Stimulated activated CD4-positive, alpha-beta T cell treated with anti-CD3 and anti-CD28 coated beads, Interleukin-2, amount 100 ng/mL, for 24 hours (primary cell): ENCODE data around the gene AP1S3.
"Not testable (repeated sequence)": the region's sequence is repeated elsewhere in the genome, so short reads cannot be mapped to it uniquely, and the experiment has no call there.

Experiments
- DNase-seq, 2 donors: peaks; one replicate each; pipeline ENCODE4 v3.0.0-alpha.2; 2020

Gene AP1S3

GRCh38 chr2:223797811-223798721 lies 39.3 kb downstream of the AP1S3 start:
- no peak for DNase-seq

- no peak for DNase-seq
Observed at GRCh38 chr2:223797037-223797436, 40.3 kb downstream of the AP1S3 start.

GRCh38 chr2:223789423-223789822 lies 48.0 kb downstream of the AP1S3 start:
- DNase-seq = no peak

- no peak for DNase-seq
Observed at GRCh38 chr2:223788826-223789225, 48.6 kb downstream of the AP1S3 start.

GRCh38 chr2:223788106-223788505 lies 49.3 kb downstream of the AP1S3 start:
- not testable (repeated sequence) for DNase-seq

GRCh38 chr2:223787358-223787757 lies 50.0 kb downstream of the AP1S3 start:
- no peak for DNase-seq

- no peak for DNase-seq
Observed at GRCh38 chr2:223786943-223787342, 50.4 kb downstream of the AP1S3 start.

GRCh38 chr2:223786236-223786635 lies 51.1 kb downstream of the AP1S3 start:
- no peak for DNase-seq

- no peak for DNase-seq
Observed at GRCh38 chr2:223784221-223784772, 53.1 kb downstream of the AP1S3 start.

GRCh38 chr2:223782629-223783028 lies 54.8 kb downstream of the AP1S3 start:
- DNase-seq = no peak

- DNase-seq = no peak
Observed at GRCh38 chr2:223781560-223781959, 55.8 kb downstream of the AP1S3 start.

- DNase-seq = peak; percentile 40 to 41
Observed at GRCh38 chr2:223779877-223780276, 57.5 kb downstream of the AP1S3 start.

GRCh38 chr2:223774193-223774592 lies 63.2 kb downstream of the AP1S3 start:
- no peak for DNase-seq

GRCh38 chr2:223772363-223772762 lies 65.0 kb downstream of the AP1S3 start:
- no peak for DNase-seq

GRCh38 chr2:223771475-223771874 lies 65.9 kb downstream of the AP1S3 start:
- DNase-seq = no peak

GRCh38 chr2:223768179-223768578 lies 69.2 kb downstream of the AP1S3 start:
- no peak for DNase-seq

GRCh38 chr2:223767341-223767740 lies 70.0 kb downstream of the AP1S3 start:
- DNase-seq = no peak

- no peak for DNase-seq
Observed at GRCh38 chr2:223765221-223765785, 72.1 kb downstream of the AP1S3 start.

- no peak for DNase-seq
Observed at GRCh38 chr2:223764796-223765195, 72.6 kb downstream of the AP1S3 start.

- DNase-seq = no peak
Observed at GRCh38 chr2:223762853-223763252, 74.5 kb downstream of the AP1S3 start.

GRCh38 chr2:223761746-223762145 lies 75.6 kb downstream of the AP1S3 start:
- not testable (repeated sequence) for DNase-seq

GRCh38 chr2:223760838-223761502 lies 76.4 kb downstream of the AP1S3 start:
- DNase-seq = peak; percentile 22 to 32
